Sigmoid colon (tissue), 4 donors: ENCODE measurements around the gene USP24.

Source experiments
- CTCF ChIP-seq, 4 experiments: fragments of 450-650 bp in 3 of 4; fragments of 200-600 bp in 1 of 4; IDR thresholded peaks; one replicate each; pipeline ENCODE4 v1.5.1; 2016 to 2019; ENCODE audit warnings: antibody characterized with exemption in 4 of 4, mild to moderate bottlenecking in 3 of 4, moderate library complexity in 2 of 4
- EP300 ChIP-seq, 4 donors: sonication (generic); formaldehyde crosslinking; IDR thresholded peaks; one replicate each; pipeline ENCODE4 v1.6.1; 2017; ENCODE audit warnings: antibody characterized with exemption in 4 of 4

GRCh38 chr1:55168353-55168752, 46.8 kb downstream of the USP24 start:
- no peak for TF ChIP-seq CTCF (IDR thresholded peaks at IDR 0.05)
- TF ChIP-seq EP300 (IDR thresholded peaks at IDR 0.05), result no peak
